GM23338 (cell line): ENCODE data around the gene ROBO1.

Source experiments
- CTCF ChIP-seq, 2 experiments: fragments of 200-600 bp in 1 of 2; sonication (generic) in 1 of 2; conservative IDR thresholded peaks; 2 replicates each; pipeline versions ENCODE4 v1.5.1 to v1.6.1; 2016 to 2017; ENCODE audit warnings: antibody characterized with exemption in 2 of 2, low read depth in 2 of 2, mild to moderate bottlenecking in 2 of 2, moderate library complexity in 1 of 2
- EZH2 ChIP-seq: fragments of 200-600 bp; sonication (generic); IDR thresholded peaks from one replicate; pipeline ENCODE4 v1.8.0; 2017; ENCODE audit warnings: antibody characterized with exemption, mild to moderate bottlenecking, low read depth; ENCODE audit not compliant: unreplicated experiment
- EZH2phosphoT487 ChIP-seq: fragments of 200-600 bp; sonication (generic); IDR thresholded peaks from one replicate; pipeline ENCODE4 v1.8.1; 2018; ENCODE audit warnings: antibody characterized with exemption; ENCODE audit not compliant: unreplicated experiment
- POLR2AphosphoS5 ChIP-seq: IDR thresholded peaks from 2 replicates; pipeline ENCODE4 v1.6.1; 2016; ENCODE audit warnings: antibody characterized with exemption, low read depth
- REST ChIP-seq: IDR thresholded peaks from one replicate; pipeline ENCODE4 v1.6.1; 2018; ENCODE audit warnings: antibody characterized with exemption; ENCODE audit not compliant: unreplicated experiment
- ZNF331 ChIP-seq: fragments of 250-450 bp; sonication (Bioruptor Pico); IDR thresholded peaks from 2 replicates; pipeline ENCODE4 v1.5.0; 2020; ENCODE audit warnings: low read depth, mild to moderate bottlenecking, moderate library complexity

- no peak for TF ChIP-seq CTCF (conservative IDR thresholded peaks at IDR 0.05; ENCODE audit: low read depth in 2 of 2)
- no peak for TF ChIP-seq REST
- TF ChIP-seq POLR2AphosphoS5 = no peak
- no peak for TF ChIP-seq ZNF331 (CRISPR knock-in tag)
- TF ChIP-seq EZH2phosphoT487 = no peak
- no peak for TF ChIP-seq EZH2
Measured at GRCh38 chr3:78785004-78785403, 982.8 kb downstream of the ROBO1 start.
